NCI-H526 (cell line): Measurements from ENCODE around the gene PAX5.
A peak's percentile ranks its signal among the peaks of the same experiment; 100 is the strongest.

Experiments used
- DNase-seq, 2 experiments: peaks; one replicate each; lab custom pipeline; 2025; lab: John Stamatoyannopoulos, UW

Gene PAX5

GRCh38 chr9:36861528-36862205, 172.4 kb downstream of the PAX5 start:
- no peak for DNase-seq

- no peak for DNase-seq
Observed at GRCh38 chr9:36858805-36859375, 175.2 kb downstream of the PAX5 start.

- peak in 1 of 2 experiments; percentile 56 for DNase-seq
Observed at GRCh38 chr9:36855448-36856315, 178.4 kb downstream of the PAX5 start.

GRCh38 chr9:36854751-36855150, 179.3 kb downstream of the PAX5 start:
- DNase-seq, result no peak

- DNase-seq, result no peak
Observed at GRCh38 chr9:36854034-36854433, 180.0 kb downstream of the PAX5 start.

GRCh38 chr9:36853233-36853632, 180.8 kb downstream of the PAX5 start:
- DNase-seq, result no peak

GRCh38 chr9:36849943-36850342, 184.1 kb downstream of the PAX5 start:
- DNase-seq, result no peak

GRCh38 chr9:36848946-36849345, 185.1 kb downstream of the PAX5 start:
- DNase-seq, result no peak

GRCh38 chr9:36847781-36848673, 186.0 kb downstream of the PAX5 start:
- peak; percentile 60 to 92 for DNase-seq

- no peak for DNase-seq
Observed at GRCh38 chr9:36846621-36847020, 187.4 kb downstream of the PAX5 start.

- no peak for DNase-seq
Observed at GRCh38 chr9:36845844-36846243, 188.2 kb downstream of the PAX5 start.

- no peak for DNase-seq
Observed at GRCh38 chr9:36844961-36845360, 189.1 kb downstream of the PAX5 start.

GRCh38 chr9:36843964-36844363, 190.1 kb downstream of the PAX5 start:
- DNase-seq, result no peak

GRCh38 chr9:36842560-36843530, 191.2 kb downstream of the PAX5 start:
- no peak for DNase-seq

GRCh38 chr9:36840898-36841536, 193.1 kb downstream of the PAX5 start:
- DNase-seq, result no peak

GRCh38 chr9:36839131-36839885, 194.8 kb downstream of the PAX5 start:
- DNase-seq, result no peak

- no peak for DNase-seq
Observed at GRCh38 chr9:36837431-36838405, 196.3 kb downstream of the PAX5 start.

GRCh38 chr9:36836486-36836885, 197.6 kb downstream of the PAX5 start:
- no peak for DNase-seq
